DMS114 treated with DMSO at 0.1 percent for 48 hours (cell line): ENCODE measurements around the gene FCF1.
"Not testable (repeated sequence)": the region's sequence is repeated elsewhere in the genome, so short reads cannot be mapped to it uniquely, and the experiment has no call there.

ENCODE experiments used
- DNase-seq: peaks from one replicate; lab custom pipeline; 2025; ENCODE audit not compliant: unreplicated experiment; lab: John Stamatoyannopoulos, UW

Gene FCF1

GRCh38 chr14:74698465-74698864 is 14.5 kb upstream of the FCF1 start:
- no peak for DNase-seq

DNA sequence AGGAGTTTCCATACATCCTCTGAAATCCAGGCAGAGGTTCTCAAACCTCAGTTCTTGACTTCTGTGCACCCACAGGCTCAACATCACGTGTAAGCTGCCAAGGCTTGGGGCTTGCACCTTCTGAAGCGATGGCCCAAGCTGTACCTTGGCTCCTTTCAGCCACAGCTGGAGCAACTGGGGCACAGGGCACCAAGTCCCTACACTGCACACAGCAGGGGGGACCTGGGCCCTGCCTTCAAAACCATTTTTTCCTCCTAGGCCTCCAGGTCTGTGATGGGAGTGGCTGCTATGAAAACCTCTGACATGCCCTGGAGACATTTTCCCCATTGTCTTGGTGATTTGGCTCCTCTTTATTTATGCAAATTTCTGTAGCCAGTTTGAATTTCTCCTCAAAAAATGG is 10.7 kb upstream of the FCF1 start:
- no peak for DNase-seq

- no peak for DNase-seq
Observed at GRCh38 chr14:74703043-74703442, 9.9 kb upstream of the FCF1 start.

DNA sequence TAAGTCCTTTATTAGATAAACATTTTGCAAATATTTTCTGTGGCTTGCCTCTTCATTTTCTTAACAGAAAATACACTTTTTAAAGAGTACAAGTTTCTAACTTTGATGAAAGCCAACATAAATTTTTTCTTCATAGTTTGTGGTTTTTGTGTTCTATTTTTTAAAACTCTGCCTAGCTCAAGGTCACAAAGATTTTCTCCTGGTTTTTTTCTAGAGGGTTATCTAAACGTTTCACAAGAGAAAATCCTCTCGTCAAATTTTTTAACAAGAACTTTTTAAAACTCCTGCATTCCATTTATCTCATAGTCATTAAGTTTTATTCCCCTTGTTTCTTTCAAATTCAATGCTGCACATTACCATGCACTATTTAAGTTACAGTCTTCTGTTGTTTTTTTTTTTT is 8.3 kb upstream of the FCF1 start:
- no peak for DNase-seq

DNA sequence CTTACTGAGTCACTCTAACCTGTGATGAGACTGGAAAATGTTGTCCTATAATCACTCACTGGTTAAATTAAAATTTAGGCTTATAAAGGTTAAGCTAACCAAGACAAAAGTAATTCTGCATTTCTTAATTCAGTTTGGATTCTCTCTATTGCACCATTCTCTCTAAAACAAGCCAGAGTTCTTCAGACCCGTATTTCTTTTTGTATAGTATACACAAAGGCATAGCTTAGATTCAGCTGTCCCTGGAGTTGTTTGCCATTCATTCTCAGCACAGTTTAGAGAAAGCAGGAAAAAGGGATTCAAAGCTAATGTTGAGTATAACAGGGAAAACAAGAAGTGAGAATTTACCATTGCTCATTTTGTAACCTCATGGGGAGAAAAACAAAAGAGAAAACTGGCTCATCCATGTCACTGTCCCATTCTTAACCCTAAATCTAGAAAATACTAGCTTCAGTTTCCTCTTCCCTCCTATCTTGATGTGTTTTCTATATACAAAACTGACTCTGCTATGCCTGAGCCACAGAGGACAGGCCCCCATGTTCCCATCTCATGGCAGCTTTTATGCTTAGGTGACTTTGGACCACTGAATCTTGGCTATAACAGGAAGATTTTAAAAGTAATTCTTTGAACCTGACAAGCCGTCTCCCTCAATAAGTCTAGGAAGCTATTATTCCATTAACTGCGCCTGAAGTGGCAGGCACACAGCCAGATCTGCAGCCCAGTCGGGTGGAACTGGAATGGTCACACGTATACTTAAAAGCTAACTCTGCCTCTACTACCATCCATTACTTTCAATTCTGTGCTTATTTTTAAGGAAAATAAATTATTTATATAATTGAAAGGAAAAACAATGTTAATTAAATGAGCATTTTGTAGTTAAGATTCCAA is 7.1 kb upstream of the FCF1 start:
- no peak for DNase-seq

DNA sequence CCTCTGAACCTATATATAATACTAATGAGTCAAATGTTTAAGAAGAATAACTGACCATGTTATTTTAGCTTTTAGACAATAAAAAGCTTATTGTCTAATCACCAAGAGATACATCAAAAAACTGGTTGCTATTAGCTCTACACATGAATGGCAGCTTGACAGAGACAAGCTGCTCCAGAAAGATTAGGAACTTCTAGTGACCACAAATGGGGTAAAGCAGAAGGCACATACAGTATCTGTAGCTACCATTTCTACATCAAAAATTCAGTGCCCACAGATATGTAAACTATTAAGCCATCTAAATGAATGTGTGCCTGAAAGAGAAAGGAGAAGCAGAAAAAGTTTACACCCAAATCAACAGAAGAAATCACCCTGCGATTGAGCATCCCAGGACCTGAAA is 2.5 kb upstream of the FCF1 start:
- DNase-seq = no peak

DNA sequence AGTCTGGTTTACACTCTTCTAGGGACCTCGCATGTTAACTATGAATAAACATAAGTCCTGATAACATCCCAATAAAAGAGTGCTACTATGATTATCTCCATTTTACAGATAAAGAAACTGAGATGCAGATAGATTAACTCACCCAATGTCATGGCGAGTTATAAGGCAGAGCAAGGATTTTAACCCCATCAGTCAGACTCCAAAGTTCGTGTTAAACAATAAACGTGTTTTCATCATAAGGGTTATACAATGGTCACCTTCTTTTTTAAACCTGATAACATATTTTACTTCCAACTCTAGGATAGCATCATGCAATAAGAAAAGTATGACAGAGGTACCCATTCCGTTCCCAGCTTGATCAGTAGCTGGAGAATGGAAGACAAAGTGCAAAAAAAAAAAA is 1.3 kb upstream of the FCF1 start:
- DNase-seq = no peak

GRCh38 chr14:74713395-74713735 is 421 bp downstream of the FCF1 start:
- no peak for DNase-seq

DNA sequence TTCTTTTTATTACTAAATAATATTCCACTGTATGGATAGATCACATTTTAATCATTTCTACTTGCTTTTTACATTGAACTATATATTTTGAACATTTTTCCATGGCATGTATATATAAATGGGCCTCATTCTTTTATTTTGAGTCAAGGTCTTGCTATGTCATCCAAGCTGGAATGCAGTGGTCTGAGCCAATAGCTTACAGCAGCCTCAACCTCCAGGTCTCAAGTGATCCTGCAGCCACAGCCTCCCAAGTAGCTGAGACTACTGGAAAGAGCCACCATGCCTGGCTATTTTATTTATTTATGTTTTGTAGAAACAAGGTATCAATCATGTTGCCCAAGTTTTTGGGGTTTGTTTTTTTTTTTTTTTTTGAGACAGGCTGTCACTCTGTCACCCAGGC is 7.6 kb downstream of the FCF1 start:
- DNase-seq = no peak

DNA sequence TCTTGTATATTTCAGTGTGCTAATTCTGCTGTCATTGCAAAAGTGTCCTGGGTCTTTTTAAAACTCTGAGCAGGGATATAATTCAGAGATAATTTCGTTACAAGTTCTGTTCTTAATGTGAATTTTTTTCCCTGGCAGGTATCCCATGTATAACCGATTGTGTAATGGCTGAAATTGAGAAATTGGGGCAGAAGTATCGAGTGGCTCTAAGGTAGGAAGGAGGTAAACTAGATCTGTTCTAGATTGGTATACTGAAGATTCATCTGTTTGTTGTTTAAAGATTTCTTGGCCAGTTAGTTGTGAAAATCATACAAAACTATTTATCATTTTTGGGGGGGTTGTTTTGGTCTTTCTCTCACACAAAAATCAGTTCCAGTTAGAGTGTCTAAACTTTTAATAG is 10.2 kb downstream of the FCF1 start:
- no peak for DNase-seq

DNA sequence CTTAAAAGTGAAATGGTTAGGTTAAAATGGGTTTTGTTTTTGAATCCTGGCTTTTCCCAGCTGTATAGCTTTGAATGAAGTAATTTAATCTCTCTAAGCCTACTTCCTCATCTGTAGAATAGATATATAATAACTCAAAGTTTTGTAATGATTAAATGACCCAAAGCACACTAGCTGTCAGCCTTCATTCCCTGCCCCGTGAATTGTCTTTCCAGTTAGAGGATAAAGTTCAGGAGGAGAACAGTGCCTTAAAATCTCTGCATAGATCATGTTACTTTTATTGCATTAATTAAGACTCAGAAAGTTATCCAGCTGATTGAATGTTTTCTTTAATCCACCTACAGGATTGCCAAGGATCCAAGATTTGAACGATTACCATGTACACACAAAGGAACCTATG is 19.4 kb downstream of the FCF1 start:
- DNase-seq = no peak

- DNase-seq = no peak
Observed at GRCh38 chr14:74733221-74733620, 20.3 kb downstream of the FCF1 start.

GRCh38 chr14:74735125-74735524 is 22.2 kb downstream of the FCF1 start:
- no peak for DNase-seq

DNA sequence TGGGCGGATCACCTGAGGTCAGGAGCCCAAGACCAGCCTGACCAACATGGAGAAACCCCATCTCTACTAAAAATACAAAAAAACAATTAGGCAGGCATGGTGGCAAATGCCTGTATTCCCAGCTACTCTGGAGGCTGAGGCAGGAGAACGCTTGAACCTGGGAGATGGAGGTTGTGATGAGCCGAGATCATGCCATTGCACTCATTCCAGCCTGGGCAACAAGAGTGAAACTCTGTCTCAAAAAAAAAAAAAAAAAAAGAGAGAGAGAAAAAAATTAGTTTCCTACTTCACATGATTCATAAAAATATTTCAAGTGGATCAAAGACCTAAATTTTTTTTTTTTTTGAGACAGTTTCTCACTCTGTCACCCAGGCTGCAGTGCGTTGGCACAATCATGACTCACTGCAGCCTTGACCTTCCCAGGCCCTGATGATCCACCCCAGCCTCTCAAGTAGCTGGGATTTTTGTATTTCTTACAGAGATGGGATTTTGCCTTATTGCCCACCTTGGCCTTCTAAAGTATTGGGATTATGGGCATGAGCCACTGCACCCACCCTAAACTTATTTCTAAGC is 24.9 kb downstream of the FCF1 start:
- DNase-seq = no peak

- DNase-seq = no peak
Observed at GRCh38 chr14:74739293-74740030, 26.5 kb downstream of the FCF1 start.

- no peak for DNase-seq
Observed at GRCh38 chr14:74747237-74747636, 34.3 kb downstream of the FCF1 start.

DNA sequence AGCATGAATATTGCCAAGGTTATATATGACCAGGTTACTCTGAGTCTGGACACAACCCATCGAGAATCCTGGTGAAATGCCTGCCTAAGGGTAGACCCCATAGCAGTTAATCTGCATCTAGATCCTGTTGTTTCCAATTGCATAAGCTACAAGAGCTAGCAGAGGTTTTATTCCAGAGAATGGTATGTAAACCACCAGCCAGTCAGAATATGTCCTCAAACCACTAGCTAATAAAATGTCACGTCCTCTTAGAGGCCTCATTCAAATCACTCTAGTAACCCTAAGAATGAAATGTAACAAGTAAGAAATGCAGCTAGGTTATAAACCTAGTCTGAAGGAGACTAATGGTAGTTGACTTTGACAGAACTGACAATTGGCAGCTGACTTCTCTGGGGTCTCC is 41.2 kb downstream of the FCF1 start:
- no peak for DNase-seq

DNA sequence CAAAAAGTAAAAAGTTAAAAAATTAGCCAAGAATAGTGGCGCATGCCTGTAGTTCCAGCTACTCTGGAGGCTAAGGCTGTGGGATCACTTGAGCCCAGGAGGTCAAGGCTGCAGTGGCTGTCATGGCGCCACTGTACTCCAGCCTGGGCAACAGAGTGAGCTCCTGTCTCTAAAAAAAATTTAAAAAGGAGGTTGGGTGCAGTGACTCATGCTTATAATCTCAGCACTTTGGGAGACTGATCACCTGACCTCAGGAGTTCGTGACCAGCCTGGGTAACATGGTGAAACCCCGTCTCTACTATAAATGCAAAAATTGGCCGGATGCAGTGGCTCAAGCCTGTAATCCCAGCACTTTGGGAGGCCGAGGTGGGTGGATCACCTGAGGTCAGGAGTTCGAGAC is 42.0 kb downstream of the FCF1 start:
- no peak for DNase-seq

DNA sequence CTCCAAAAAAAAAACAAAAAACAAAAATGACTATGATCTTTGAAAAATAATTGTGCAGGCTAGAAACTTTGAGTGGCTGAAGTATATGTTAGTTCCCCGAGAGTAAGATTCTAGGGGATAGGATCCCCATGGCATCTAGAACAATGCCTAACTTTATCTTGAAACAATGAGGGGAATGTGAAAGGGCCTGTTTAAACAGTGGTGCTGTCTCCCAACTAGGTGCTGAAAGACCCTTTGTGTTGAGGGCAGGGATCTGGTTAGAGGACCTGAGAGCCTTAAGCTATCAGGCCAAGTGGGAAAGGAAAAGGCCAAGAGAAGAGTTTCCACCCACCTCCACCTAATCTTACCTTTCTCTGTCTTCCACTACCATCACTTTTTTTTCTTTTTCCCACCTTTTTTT is 43.4 kb downstream of the FCF1 start:
- no peak for DNase-seq

DNA sequence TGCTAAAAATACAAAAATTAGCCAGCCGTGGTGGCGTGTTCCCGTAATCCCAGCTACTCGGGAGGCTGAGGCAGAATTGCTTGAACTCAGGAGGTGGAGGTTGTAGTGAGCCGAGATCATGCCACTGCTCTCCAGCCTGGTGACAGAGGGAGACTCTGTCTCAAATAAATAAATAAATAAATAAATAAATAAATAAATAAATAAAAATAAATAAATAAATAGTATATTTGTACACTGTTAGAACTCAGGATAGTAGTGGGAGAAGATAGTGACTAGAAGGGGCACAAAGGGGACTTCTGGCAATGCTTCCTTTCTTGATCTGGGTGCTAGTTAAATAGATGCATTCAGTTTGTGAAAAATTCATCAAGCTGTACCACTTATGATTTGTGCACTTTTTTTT is 45.6 kb downstream of the FCF1 start:
- not testable (repeated sequence) for DNase-seq

- peak; percentile 95 for DNase-seq
Observed at GRCh38 chr14:74762917-74763802, 50.2 kb downstream of the FCF1 start, which contains the start of gene YLPM1. YLPM1 (plus strand) TSS chr14:74763316; CDS start chr14:74763490, 174 bp downstream.
